Measurements from ENCODE around the gene RNF150. TPM values are rescaled to one million over a fixed set of nuclear protein-coding genes. Genes with fewer than 3 reads are reported as not detected.

The RNF150 gene
- total RNA-seq, 1 donor from 2014 or later: 1.4 TPM

DNA sequence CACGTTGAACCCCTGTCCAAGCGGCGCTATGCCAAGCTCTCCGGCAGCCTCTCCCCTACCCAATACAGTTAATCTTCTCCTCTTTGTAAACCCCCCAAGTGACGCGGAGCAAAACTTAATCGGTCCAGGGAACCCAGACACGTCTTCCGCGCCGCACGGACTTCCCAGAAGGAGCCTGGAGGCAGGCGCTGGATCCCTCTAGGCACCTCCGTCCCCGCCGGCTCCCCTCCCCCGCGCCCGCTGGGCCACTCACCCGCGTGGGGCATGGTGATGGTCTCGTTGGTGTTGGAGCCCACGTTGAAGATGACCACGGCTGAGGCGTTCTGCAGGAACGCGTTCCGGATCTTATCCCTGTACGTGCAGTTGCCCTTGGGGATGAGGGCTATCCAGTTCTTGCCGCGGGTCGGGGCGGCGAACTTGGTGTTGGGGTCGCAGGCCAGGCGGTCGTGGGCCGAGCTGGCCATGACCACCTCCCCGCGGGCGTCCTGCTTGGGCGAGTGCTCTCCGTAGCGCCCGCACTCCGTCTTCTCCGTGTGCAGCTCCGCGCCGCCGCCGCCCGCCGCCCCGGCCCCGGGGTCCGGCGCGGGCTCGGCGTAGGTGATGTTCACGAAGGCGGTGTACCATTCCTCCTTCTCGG, 1.1 kb downstream of the RNF150 start:
- ATAC-seq: peak; percentile 15
- no peak for DNase-seq (ENCODE audit: low spot score)

GRCh38 chr4:141131723-141132071, 1.6 kb downstream of the RNF150 start:
- ATAC-seq (no peak), DNase-seq (ENCODE audit: low spot score) (no peak)

DNA sequence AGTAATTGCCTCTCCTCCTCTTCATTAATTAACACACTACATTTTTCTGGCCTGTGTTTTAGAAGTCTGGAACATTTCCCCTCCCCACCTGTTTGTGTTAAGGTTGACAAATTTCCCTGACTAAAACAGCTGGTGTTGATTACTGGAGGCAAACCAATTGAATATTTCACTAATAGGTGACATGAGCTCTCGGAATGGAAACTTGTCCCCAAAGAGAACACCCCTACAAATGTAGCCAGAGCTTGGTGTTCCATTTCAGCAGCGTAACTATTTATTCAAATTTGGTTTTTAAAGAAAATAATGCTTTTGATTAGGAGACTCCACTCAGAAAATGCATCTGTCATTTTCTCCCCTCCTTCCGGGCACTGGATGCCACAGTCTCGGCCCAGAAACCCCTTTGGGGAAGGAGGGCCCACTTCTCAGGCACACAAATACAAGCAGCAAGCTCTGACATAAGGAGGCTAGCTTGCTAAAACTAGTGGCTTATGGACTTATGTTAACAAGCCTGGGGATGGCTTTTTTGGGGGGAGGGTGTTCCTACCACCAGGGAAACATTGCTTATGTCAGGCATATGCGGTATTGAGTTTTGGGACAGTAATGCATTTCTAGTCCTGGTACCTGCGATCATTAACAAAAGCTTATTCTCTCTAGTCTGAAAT, 2.2 kb downstream of the RNF150 start:
- ATAC-seq (no peak), DNase-seq (ENCODE audit: low spot score) (no peak)

GRCh38 chr4:141127884-141128283, 5.4 kb downstream of the RNF150 start:
- DNase-seq (ENCODE audit: low spot score): no peak
- no peak for ATAC-seq

- DNase-seq (ENCODE audit: low spot score): no peak
Measured at GRCh38 chr4:141126769-141127168, 6.5 kb downstream of the RNF150 start.

GRCh38 chr4:141124224-141124623, 9.0 kb downstream of the RNF150 start:
- DNase-seq (ENCODE audit: low spot score): no peak
- no peak for ATAC-seq

More at GRCh38 chr4:141126769-141127168, 6.5 kb downstream of the RNF150 start:
- ATAC-seq: no peak

GRCh38 chr4:141121768-141122454, 11.4 kb downstream of the RNF150 start:
- no peak for ATAC-seq
- DNase-seq (ENCODE audit: low spot score): no peak

GRCh38 chr4:141121101-141121500, 12.2 kb downstream of the RNF150 start:
- ATAC-seq: no peak
- no peak for DNase-seq (ENCODE audit: low spot score)

DNA sequence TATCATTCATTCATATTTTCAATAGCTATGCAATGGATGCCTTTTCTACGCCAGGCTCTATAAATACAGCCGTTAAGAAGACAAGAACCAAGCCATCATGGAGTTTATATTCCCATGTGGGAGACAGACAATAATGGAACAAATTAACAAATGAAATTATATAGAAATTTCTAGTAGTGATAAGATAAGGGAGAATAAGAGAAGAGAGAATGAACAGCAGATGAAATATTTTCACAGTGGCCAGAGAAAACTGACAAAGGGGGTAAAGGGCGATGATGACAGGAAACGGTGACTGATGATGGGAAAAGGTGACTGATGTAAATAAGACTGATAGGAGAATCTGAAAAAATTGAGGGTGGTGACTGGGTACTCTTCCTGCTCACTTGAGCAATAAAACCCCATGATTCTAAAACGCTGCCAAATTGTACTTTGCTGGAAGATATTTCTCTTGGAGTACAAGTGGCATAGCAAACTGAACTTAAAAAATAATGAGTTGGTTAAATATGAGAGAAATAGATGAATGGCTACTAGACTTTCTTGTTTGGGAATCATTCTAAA, 13.2 kb downstream of the RNF150 start:
- DNase-seq (ENCODE audit: low spot score) (no peak), ATAC-seq (no peak)

DNA sequence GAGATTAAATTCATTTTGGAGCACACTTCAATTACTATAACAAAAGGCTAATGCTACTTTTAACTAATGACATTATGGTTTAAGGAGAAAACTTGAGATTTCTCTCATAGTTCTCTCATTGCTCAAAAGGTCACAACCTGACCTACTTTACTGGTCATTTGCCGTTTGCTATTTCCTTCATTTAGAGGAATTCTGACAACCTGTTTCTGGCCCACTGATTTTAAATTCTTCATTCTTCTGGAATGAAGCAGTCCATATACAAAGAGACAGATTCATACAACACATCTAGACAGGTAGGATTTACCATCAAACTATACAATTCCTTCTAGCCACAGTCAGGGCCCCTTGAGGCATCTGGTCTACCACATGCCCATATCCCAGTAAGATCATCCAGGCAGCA, 14.2 kb downstream of the RNF150 start:
- ATAC-seq (no peak), DNase-seq (ENCODE audit: low spot score) (no peak)

GRCh38 chr4:141118381-141118780, 14.9 kb downstream of the RNF150 start:
- ATAC-seq (no peak), DNase-seq (ENCODE audit: low spot score) (no peak)

DNA sequence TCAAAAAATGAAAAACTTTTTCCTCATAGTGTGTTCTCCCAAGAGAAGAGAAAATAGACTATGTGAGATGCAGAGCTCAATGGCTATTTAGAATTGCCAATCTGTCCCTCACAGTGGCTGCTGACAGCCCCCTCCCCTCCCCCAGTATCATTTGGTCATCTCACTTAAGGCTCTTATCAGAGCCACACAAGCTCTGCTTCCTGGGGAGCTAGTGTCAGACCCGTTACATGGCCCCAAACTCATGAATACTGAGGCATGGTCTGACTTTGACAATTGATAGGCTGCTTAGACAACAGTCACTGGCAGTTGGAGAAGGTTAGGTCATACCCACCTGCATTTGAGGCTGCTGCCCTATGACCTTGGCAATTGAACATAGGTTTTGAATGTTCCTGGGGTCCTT, 15.3 kb downstream of the RNF150 start:
- ATAC-seq (no peak), DNase-seq (ENCODE audit: low spot score) (no peak)

- DNase-seq (ENCODE audit: low spot score): no peak
- ATAC-seq: no peak
Measured at GRCh38 chr4:141109983-141110382, 23.3 kb downstream of the RNF150 start.

- ATAC-seq: no peak
- no peak for DNase-seq (ENCODE audit: low spot score)
Measured at GRCh38 chr4:141107927-141108326, 25.3 kb downstream of the RNF150 start.

GRCh38 chr4:141102367-141102766, 30.9 kb downstream of the RNF150 start:
- DNase-seq (ENCODE audit: low spot score) (no peak), ATAC-seq (no peak)

GRCh38 chr4:141101511-141101910, 31.8 kb downstream of the RNF150 start:
- no peak for DNase-seq (ENCODE audit: low spot score)
- no peak for ATAC-seq

- no peak for DNase-seq (ENCODE audit: low spot score)
- no peak for ATAC-seq
Measured at GRCh38 chr4:141099326-141099725, 33.9 kb downstream of the RNF150 start.

- ATAC-seq (no peak), DNase-seq (ENCODE audit: low spot score) (no peak)
Measured at GRCh38 chr4:141098163-141098562, 35.1 kb downstream of the RNF150 start.

GRCh38 chr4:141090473-141090872, 42.8 kb downstream of the RNF150 start:
- ATAC-seq (no peak), DNase-seq (ENCODE audit: low spot score) (no peak)

GRCh38 chr4:141081921-141082395, 51.3 kb downstream of the RNF150 start:
- DNase-seq (ENCODE audit: low spot score): no peak

GRCh38 chr4:141080668-141081067, 52.6 kb downstream of the RNF150 start:
- ATAC-seq (no peak), DNase-seq (ENCODE audit: low spot score) (no peak)

More at GRCh38 chr4:141081921-141082395, 51.3 kb downstream of the RNF150 start:
- no peak for ATAC-seq

Data from left lobe of liver (tissue), 2 donors.